Measurements from ENCODE around the gene PLCB1.

PLCB1 gene

DNA sequence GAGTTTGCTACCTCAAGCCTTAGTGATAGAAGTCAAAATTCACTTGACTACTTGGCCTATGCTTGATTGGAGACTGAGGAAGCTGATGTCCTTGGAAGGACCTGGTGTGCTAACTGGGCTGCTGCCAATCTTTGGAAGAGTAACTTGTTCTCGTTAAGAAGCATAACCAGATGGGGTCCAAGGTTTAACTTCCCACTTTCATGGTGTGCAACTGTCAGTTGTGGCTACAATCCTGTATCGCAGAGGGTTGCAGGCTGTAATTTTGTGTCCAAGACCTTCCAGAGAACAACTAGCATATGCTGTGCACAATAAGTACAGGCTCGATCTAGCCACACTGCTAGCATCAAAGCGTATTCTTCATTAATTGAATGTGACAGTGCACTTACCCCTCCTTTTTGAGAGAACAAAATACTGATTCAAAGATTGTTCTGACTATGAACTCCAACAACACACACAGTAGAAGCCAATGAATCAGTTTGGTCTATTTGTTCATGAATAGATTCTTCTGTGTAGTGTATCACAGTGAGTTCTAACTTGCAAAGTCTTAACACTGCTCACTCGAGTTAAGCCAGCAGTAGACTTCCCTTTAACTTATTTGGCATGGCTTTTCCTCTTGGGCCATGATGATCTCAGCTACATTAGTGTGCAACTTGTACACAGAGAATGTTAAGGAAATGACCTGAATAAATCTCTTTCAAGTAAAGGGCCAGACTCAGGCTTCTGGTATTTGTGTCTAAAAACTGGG lies 15.8 kb upstream of the PLCB1 start:
- Histone ChIP-seq H3K4me1 (ENCODE audit: insufficient read depth, low read length, severe bottlenecking) (no peaks in the 10 kb centered on the region), H3K27ac (ENCODE audit: low read depth, low read length, poor library complexity, severe bottlenecking) (no peak overlapping the region), H4K20me1 (ENCODE audit: insufficient read depth, low read length) (no peaks in the 10 kb centered on the region), H3F3A (ENCODE audit: insufficient read depth, low read length) (no peaks in the 10 kb centered on the region), H3K4me2 (ENCODE audit: low read length) (no peak overlapping the region), H3K36me3 (ENCODE audit: insufficient read depth, low read length) (no peaks in the 10 kb centered on the region), H3K4me3 (ENCODE audit: low read depth, low read length, poor library complexity, severe bottlenecking) (no peak overlapping the region), H3K9me3 (ENCODE audit: low read length) (no peaks in the 10 kb centered on the region), H3K79me2 (ENCODE audit: insufficient read depth, low read length) (no peaks in the 10 kb centered on the region), H3K9ac (ENCODE audit: low read length) (no peak overlapping the region), H2AFZ (ENCODE audit: low read length) (no peak overlapping the region), H3K27me3 (ENCODE audit: insufficient read depth, low read length) (no peaks in the 10 kb centered on the region), H3K9me2 (ENCODE audit: low read depth, low read length) (no peaks in the 10 kb centered on the region)
- TF ChIP-seq, protein P1, sequence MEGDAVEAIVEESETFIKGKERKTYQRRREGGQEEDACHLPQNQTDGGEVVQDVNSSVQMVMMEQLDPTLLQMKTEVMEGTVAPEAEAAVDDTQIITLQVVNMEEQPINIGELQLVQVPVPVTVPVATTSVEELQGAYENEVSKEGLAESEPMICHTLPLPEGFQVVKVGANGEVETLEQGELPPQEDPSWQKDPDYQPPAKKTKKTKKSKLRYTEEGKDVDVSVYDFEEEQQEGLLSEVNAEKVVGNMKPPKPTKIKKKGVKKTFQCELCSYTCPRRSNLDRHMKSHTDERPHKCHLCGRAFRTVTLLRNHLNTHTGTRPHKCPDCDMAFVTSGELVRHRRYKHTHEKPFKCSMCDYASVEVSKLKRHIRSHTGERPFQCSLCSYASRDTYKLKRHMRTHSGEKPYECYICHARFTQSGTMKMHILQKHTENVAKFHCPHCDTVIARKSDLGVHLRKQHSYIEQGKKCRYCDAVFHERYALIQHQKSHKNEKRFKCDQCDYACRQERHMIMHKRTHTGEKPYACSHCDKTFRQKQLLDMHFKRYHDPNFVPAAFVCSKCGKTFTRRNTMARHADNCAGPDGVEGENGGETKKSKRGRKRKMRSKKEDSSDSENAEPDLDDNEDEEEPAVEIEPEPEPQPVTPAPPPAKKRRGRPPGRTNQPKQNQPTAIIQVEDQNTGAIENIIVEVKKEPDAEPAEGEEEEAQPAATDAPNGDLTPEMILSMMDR (IDR thresholded peaks at IDR 0.05; ENCODE audit: low read length), result no peak
- no peak for TF ChIP-seq EZH2 (IDR thresholded peaks at IDR 0.05; ENCODE audit: borderline replicate concordance, low read length)

DNA sequence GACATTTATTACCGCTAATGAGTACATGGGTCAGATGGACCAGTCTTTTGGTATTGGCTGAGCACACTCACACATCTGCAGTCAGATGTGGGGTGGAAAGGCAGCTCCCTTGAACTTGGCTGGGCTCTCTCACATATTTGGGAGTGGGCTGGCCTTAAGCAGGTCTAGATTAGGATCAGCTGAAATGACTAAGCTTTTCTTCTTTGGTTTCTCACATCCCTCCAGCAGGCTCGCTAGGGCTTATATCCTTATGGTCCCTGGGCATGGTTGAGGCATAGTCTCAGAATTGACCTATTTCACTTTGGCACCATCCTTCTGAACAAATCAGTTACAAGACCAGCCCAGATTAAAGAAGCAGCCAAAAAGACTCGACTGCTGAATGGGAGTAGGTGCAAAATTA lies 14.4 kb upstream of the PLCB1 start:
- Histone ChIP-seq H2AFZ (ENCODE audit: low read length) (no peak overlapping the region), H3K9ac (ENCODE audit: low read length) (no peak overlapping the region), H4K20me1 (ENCODE audit: insufficient read depth, low read length) (no peaks in the 10 kb centered on the region), H3K4me1 (ENCODE audit: insufficient read depth, low read length, severe bottlenecking) (no peaks in the 10 kb centered on the region), H3K27ac (ENCODE audit: low read depth, low read length, poor library complexity, severe bottlenecking) (no peak overlapping the region), H3K4me2 (ENCODE audit: low read length) (no peak overlapping the region), H3K4me3 (ENCODE audit: low read depth, low read length, poor library complexity, severe bottlenecking) (no peak overlapping the region), H3K36me3 (ENCODE audit: insufficient read depth, low read length) (no peaks in the 10 kb centered on the region), H3K9me2 (ENCODE audit: low read depth, low read length) (no peaks in the 10 kb centered on the region), H3K27me3 (ENCODE audit: insufficient read depth, low read length) (no peaks in the 10 kb centered on the region), H3F3A (ENCODE audit: insufficient read depth, low read length) (no peaks in the 10 kb centered on the region), H3K79me2 (ENCODE audit: insufficient read depth, low read length) (no peaks in the 10 kb centered on the region), H3K9me3 (ENCODE audit: low read length) (no peaks in the 10 kb centered on the region)
- TF ChIP-seq, protein P1 (IDR thresholded peaks at IDR 0.05; ENCODE audit: low read length), result no peak
- no peak for TF ChIP-seq EZH2 (IDR thresholded peaks at IDR 0.05; ENCODE audit: borderline replicate concordance, low read length)

DNA sequence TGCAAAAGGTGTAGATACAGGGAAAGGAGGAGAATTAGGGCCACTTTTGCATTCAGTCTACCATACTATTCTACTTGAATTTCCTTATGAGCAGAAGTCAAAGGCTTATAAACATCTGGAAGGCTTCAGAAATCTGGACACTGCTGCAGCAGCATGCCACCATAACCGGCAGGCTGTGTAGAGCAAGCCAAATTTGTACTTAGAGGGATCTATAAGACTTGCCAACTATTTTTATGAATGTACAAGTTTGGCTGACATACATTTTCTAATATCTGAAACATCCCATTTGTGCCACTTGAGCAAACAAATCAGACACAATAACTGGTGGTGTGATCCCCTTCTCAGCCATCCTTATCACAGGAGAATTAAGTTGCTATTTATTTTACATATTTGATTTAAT lies 14.0 kb upstream of the PLCB1 start:
- H3K36me3 ChIP-seq (ENCODE audit: insufficient read depth, low read length), result no peaks in the 10 kb centered on the region
- no peaks in the 10 kb centered on the region for H3F3A ChIP-seq (ENCODE audit: insufficient read depth, low read length)
- TF ChIP-seq EZH2 (IDR thresholded peaks at IDR 0.05; ENCODE audit: borderline replicate concordance, low read length), result no peak
- TF ChIP-seq, protein P1 (IDR thresholded peaks at IDR 0.05; ENCODE audit: low read length), result no peak

More for the DNA sequence above, 14.0 kb upstream of the PLCB1 start:
- no peak overlapping the region for H3K9ac ChIP-seq (ENCODE audit: low read length)
- H3K9me3 ChIP-seq (ENCODE audit: low read length), result no peaks in the 10 kb centered on the region
- H3K27ac ChIP-seq (ENCODE audit: low read depth, low read length, poor library complexity, severe bottlenecking), result no peak overlapping the region
- no peaks in the 10 kb centered on the region for H3K27me3 ChIP-seq (ENCODE audit: insufficient read depth, low read length)
- no peak overlapping the region for H3K4me3 ChIP-seq (ENCODE audit: low read depth, low read length, poor library complexity, severe bottlenecking)
- H3K4me1 ChIP-seq (ENCODE audit: insufficient read depth, low read length, severe bottlenecking), result no peaks in the 10 kb centered on the region
- no peaks in the 10 kb centered on the region for H3K9me2 ChIP-seq (ENCODE audit: low read depth, low read length)
- no peaks in the 10 kb centered on the region for H3K79me2 ChIP-seq (ENCODE audit: insufficient read depth, low read length)
- H3K4me2 ChIP-seq (ENCODE audit: low read length), result no peak overlapping the region
- H4K20me1 ChIP-seq (ENCODE audit: insufficient read depth, low read length), result no peaks in the 10 kb centered on the region
- H2AFZ ChIP-seq (ENCODE audit: low read length), result no peak overlapping the region
